ENCODE data around the gene PCDH12. TPM values are rescaled to one million over a fixed set of nuclear protein-coding genes. Genes with fewer than 3 reads are reported as not detected.

The PCDH12 gene
- total RNA-seq, 1 experiment from 2014 or later: 0.75 TPM

DNA sequence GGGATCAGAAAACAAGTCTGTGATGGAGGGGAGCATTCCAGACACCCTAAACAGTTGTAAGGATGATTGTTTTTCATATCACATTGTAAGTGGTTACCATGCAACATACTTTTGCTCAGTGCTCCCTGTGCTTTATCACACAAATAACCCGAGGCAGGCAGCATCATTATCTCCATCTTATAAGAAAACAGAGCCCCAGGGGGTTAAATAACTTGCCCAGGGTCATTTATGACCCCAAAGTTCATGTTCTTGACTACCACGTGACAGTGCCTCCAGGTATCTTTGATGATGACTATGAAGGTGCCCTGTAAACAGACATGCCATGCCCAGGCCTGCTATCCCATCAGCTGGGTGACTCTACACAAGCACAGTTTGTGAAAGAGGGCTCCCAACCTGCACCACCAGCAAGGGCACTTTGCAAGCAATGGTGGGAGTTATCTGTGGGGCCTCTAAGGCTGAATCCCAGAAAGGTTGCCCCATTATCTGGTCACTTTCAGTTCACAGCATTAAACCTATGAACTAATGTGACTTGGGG lies 45.3 kb upstream of the PCDH12 start:
- no peak overlapping the region for H3K4me3 ChIP-seq (ENCODE audit: low read depth, low read length, poor library complexity, severe bottlenecking)
- no peaks in the 10 kb centered on the region for H3K4me1 ChIP-seq (ENCODE audit: insufficient read depth, low read length, poor library complexity, severe bottlenecking)
- intact Hi-C loops (cut with micrococcal nuclease; ENCODE audit: unreplicated experiment): no loop called here
- no peaks in the 10 kb centered on the region for H3K9me3 ChIP-seq (ENCODE audit: low read depth, low read length, poor library complexity, severe bottlenecking)
- no peak for DNase-seq (ENCODE audit: low spot score)
- POLR2A ChIA-PET (ENCODE audit: low non-redundant PET): no interaction called here
- peaks cover 32% of the 10 kb centered on the region for H3K36me3 ChIP-seq (ENCODE audit: insufficient read depth, low read length, poor library complexity, severe bottlenecking)
- CTCF ChIA-PET: no interaction called here
- H3K27ac ChIP-seq (ENCODE audit: low read depth, low read length, poor library complexity, severe bottlenecking): no peak overlapping the region
- no peaks in the 10 kb centered on the region for H3K27me3 ChIP-seq (replicated peaks; ENCODE audit: insufficient read depth, low read depth, low read length, poor library complexity)
- no peak for TF ChIP-seq EZH2 (IDR thresholded peaks at IDR 0.05; ENCODE audit: borderline replicate concordance, low read depth, low read length, poor library complexity, severe bottlenecking)
- TF ChIP-seq, protein P1, sequence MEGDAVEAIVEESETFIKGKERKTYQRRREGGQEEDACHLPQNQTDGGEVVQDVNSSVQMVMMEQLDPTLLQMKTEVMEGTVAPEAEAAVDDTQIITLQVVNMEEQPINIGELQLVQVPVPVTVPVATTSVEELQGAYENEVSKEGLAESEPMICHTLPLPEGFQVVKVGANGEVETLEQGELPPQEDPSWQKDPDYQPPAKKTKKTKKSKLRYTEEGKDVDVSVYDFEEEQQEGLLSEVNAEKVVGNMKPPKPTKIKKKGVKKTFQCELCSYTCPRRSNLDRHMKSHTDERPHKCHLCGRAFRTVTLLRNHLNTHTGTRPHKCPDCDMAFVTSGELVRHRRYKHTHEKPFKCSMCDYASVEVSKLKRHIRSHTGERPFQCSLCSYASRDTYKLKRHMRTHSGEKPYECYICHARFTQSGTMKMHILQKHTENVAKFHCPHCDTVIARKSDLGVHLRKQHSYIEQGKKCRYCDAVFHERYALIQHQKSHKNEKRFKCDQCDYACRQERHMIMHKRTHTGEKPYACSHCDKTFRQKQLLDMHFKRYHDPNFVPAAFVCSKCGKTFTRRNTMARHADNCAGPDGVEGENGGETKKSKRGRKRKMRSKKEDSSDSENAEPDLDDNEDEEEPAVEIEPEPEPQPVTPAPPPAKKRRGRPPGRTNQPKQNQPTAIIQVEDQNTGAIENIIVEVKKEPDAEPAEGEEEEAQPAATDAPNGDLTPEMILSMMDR (conservative IDR thresholded peaks at IDR 0.05; ENCODE audit: low read depth, low read length): no peak
- BruUV-seq (replicated peaks): no TSS peak

DNA sequence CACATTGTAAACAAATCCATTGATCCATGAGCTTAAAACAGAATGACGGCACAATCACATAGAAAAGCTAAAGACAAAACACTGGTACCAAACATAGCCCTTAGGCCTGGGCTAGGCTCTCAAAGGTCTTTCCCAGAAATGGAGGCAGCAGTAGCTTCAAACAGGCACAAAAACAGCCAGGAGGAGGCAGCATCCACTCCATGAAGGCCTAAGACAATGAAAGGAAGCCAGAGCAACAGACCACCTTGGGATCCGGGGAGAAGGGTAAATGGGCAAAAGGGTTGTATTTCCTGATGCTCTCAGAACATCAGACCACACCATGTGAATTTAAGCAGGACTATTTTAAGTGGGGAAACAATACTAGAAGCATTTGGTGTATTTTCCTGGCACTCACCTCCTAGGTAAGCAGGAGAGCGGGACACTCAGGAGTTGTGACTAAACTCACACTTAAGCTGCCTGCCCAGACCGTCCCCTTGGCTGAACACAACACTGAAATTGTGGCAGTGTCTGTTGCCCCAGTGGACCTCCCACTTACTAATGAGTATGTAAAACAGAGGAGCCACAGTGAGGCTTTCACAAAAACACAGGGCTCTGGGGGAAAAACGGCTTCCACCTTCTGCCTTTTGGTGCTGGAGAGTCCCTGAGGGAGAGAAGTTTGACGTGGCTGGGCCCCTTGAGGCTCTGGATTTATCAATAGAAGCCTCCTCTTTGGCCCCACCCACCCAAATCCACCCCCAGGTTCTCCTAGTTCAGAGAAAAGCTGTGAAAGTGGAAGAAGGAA lies 42.9 kb upstream of the PCDH12 start:
- BruUV-seq (replicated peaks): no TSS peak
- Histone ChIP-seq H3K4me3 (ENCODE audit: low read depth, low read length, poor library complexity, severe bottlenecking) (no peak overlapping the region), H3K36me3 (ENCODE audit: insufficient read depth, low read length, poor library complexity, severe bottlenecking) (peaks cover 32% of the 10 kb centered on the region), H3K27ac (ENCODE audit: low read depth, low read length, poor library complexity, severe bottlenecking) (peak overlapping the region; percentile 22), H3K9me3 (ENCODE audit: low read depth, low read length, poor library complexity, severe bottlenecking) (no peaks in the 10 kb centered on the region), H3K4me1 (ENCODE audit: insufficient read depth, low read length, poor library complexity, severe bottlenecking) (no peaks in the 10 kb centered on the region), H3K27me3 (replicated peaks; ENCODE audit: insufficient read depth, low read depth, low read length, poor library complexity) (no peaks in the 10 kb centered on the region)
- intact Hi-C loops (cut with micrococcal nuclease; ENCODE audit: unreplicated experiment): no loop called here
- CTCF ChIA-PET: interaction anchor here (0.6 to 1.4 kb wide), 2 partner anchors 142 to 330 kb away, joined by 4 to 7 read pairs; no protein-coding TSS in a partner anchor
- POLR2A ChIA-PET (ENCODE audit: low non-redundant PET): interaction anchor here (0.6 kb wide), 1 partner anchor 182 kb away, joined by 4 read pairs; no protein-coding TSS in a partner anchor
- peak; percentile 63 for DNase-seq (ENCODE audit: low spot score)
- TF ChIP-seq EZH2 (IDR thresholded peaks at IDR 0.05; ENCODE audit: borderline replicate concordance, low read depth, low read length, poor library complexity, severe bottlenecking): no peak
- TF ChIP-seq, protein P1 (conservative IDR thresholded peaks at IDR 0.05; ENCODE audit: low read depth, low read length): peak; percentile 56

DNA sequence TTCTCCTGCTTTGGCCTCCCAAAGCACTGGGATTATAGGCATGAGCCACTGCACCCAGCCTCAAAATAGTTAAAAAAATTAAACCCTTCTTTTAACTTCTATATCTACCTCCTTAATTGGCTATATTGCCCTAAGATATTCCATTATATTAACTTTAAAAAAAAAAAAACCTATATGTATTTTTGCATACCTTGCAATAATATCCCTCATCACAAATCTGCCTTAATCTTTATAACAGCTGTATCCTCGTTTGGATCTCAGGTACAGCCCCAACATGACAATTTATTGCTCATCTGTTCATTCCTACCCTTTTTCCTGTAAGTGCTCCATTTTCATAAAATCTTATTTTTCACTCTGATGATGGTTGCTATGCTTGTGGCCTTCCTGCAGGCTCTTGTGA lies 42.2 kb upstream of the PCDH12 start:
- Histone ChIP-seq H3K27me3 (replicated peaks; ENCODE audit: insufficient read depth, low read depth, low read length, poor library complexity) (no peaks in the 10 kb centered on the region), H3K9me3 (ENCODE audit: low read depth, low read length, poor library complexity, severe bottlenecking) (no peaks in the 10 kb centered on the region), H3K27ac (ENCODE audit: low read depth, low read length, poor library complexity, severe bottlenecking) (no peak overlapping the region), H3K36me3 (ENCODE audit: insufficient read depth, low read length, poor library complexity, severe bottlenecking) (peaks cover 32% of the 10 kb centered on the region), H3K4me3 (ENCODE audit: low read depth, low read length, poor library complexity, severe bottlenecking) (no peak overlapping the region), H3K4me1 (ENCODE audit: insufficient read depth, low read length, poor library complexity, severe bottlenecking) (no peaks in the 10 kb centered on the region)
- TF ChIP-seq, protein P1 (conservative IDR thresholded peaks at IDR 0.05; ENCODE audit: low read depth, low read length): no peak
- no peak for TF ChIP-seq EZH2 (IDR thresholded peaks at IDR 0.05; ENCODE audit: borderline replicate concordance, low read depth, low read length, poor library complexity, severe bottlenecking)
- BruUV-seq (replicated peaks): no TSS peak
- intact Hi-C loops (cut with micrococcal nuclease; ENCODE audit: unreplicated experiment): no loop called here
- no peak for DNase-seq (ENCODE audit: low spot score)
- CTCF ChIA-PET: interaction anchor here (1.4 kb wide), 1 partner anchor 143 kb away, joined by 7 read pairs; no protein-coding TSS in a partner anchor
- POLR2A ChIA-PET (ENCODE audit: low non-redundant PET): interaction anchor here (0.6 kb wide), 1 partner anchor 183 kb away, joined by 4 read pairs; no protein-coding TSS in a partner anchor

All from A673 (cell line).